Measurements from ENCODE around the gene FER. TPM values are rescaled to one million over a fixed set of nuclear protein-coding genes. Genes with fewer than 3 reads are reported as not detected.

The FER gene
- total and polyA plus RNA-seq, 2 of the 13 experiments (the other 11 are each of a cell fraction or from before 2014, with no cell fraction given) = 7.9 to 29.0 TPM

GRCh38 chr5:108924457-108924961 lies 176.8 kb downstream of the FER start (continued):
- TF ChIP-seq PBX3 (CRISPR knock-in tag; IDR thresholded peaks at IDR 0.05; ENCODE audit: borderline replicate concordance) (no peak), PRDM15 (CRISPR knock-in tag; IDR thresholded peaks at IDR 0.05) (no peak), JARID2 (CRISPR knock-in tag; IDR thresholded peaks at IDR 0.05; ENCODE audit: insufficient replicate concordance) (peak; percentile 18), MAZ (IDR thresholded peaks at IDR 0.05; ENCODE audit: borderline replicate concordance, low read depth, low read length) (no peak), MAZ (CRISPR knock-in tag; IDR thresholded peaks at IDR 0.05; ENCODE audit: low read depth) (no peak), ZNF670 (CRISPR knock-in tag; IDR thresholded peaks at IDR 0.05; ENCODE audit: borderline replicate concordance) (no peak), E2F1 (CRISPR knock-in tag; IDR thresholded peaks at IDR 0.05) (no peak), ISX (CRISPR knock-in tag; conservative IDR thresholded peaks at IDR 0.05) (no peak), ZNF337 (CRISPR knock-in tag; IDR thresholded peaks at IDR 0.05; ENCODE audit: borderline replicate concordance, low read depth) (peak; percentile 66; the same call in 1 of the 2 replicates), ZNF569 (CRISPR knock-in tag; IDR thresholded peaks at IDR 0.05; ENCODE audit: borderline replicate concordance) (no peak), WIZ (CRISPR knock-in tag; IDR thresholded peaks at IDR 0.05) (no peak), SRF (IDR thresholded peaks at IDR 0.05; ENCODE audit: low read depth, low read length) (0 out of 2 replicates have a peak, but pooled peaks have one; percentile 30), ZNF597 (CRISPR knock-in tag; IDR thresholded peaks at IDR 0.05) (no peak), PHF21A (CRISPR knock-in tag; IDR thresholded peaks at IDR 0.05) (peak; percentile 43; the same call in 1 of the 2 replicates), ZNF496 (CRISPR knock-in tag; IDR thresholded peaks at IDR 0.05; ENCODE audit: insufficient replicate concordance) (no peak), NFKB2 (CRISPR knock-in tag; IDR thresholded peaks at IDR 0.05; ENCODE audit: borderline replicate concordance) (no peak), ZNF674 (CRISPR knock-in tag; IDR thresholded peaks at IDR 0.05; ENCODE audit: low read depth) (no peak)
- TF ChIP-seq, protein P1, sequence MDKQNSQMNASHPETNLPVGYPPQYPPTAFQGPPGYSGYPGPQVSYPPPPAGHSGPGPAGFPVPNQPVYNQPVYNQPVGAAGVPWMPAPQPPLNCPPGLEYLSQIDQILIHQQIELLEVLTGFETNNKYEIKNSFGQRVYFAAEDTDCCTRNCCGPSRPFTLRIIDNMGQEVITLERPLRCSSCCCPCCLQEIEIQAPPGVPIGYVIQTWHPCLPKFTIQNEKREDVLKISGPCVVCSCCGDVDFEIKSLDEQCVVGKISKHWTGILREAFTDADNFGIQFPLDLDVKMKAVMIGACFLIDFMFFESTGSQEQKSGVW (CRISPR knock-in tag; IDR thresholded peaks at IDR 0.05; ENCODE audit: borderline replicate concordance) = no peak
- TF ChIP-seq, protein P2, sequence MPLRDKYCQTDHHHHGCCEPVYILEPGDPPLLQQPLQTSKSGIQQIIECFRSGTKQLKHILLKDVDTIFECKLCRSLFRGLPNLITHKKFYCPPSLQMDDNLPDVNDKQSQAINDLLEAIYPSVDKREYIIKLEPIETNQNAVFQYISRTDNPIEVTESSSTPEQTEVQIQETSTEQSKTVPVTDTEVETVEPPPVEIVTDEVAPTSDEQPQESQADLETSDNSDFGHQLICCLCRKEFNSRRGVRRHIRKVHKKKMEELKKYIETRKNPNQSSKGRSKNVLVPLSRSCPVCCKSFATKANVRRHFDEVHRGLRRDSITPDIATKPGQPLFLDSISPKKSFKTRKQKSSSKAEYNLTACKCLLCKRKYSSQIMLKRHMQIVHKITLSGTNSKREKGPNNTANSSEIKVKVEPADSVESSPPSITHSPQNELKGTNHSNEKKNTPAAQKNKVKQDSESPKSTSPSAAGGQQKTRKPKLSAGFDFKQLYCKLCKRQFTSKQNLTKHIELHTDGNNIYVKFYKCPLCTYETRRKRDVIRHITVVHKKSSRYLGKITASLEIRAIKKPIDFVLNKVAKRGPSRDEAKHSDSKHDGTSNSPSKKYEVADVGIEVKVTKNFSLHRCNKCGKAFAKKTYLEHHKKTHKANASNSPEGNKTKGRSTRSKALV (CRISPR knock-in tag; IDR thresholded peaks at IDR 0.05) = 0 out of 2 replicates have a peak, but pooled peaks have one; percentile 23

All from HepG2 (cell line).